OCI-LY1 (cell line): Measurements from ENCODE around the gene GPATCH4.

ENCODE experiments used
- H2AFZ ChIP-seq: fragments of 200-600 bp; sonication (generic), shearing (Covaris generic); 2 replicates; pipeline ENCODE4 v1.6.0; 2014; ENCODE audit warnings: antibody characterized with exemption, mild to moderate bottlenecking, low read length
- H3F3A ChIP-seq: fragments of 200-600 bp; sonication (generic), shearing (Covaris generic); 2 replicates; pipeline ENCODE4 v1.6.0; 2014; ENCODE audit warnings: mild to moderate bottlenecking, antibody characterized with exemption, low read length, moderate library complexity; ENCODE audit not compliant: insufficient read depth
- H3K27ac ChIP-seq: fragments of 200-600 bp; sonication (generic); 2 replicates; pipeline ENCODE4 v1.5.1; 2014; ENCODE audit warnings: low read length, mixed run types, mild to moderate bottlenecking, low read depth; ENCODE audit not compliant: poor library complexity, severe bottlenecking
- H3K27me3 ChIP-seq: fragments of 200-600 bp; sonication (generic); 2 replicates; pipeline ENCODE4 v1.6.0; 2014; ENCODE audit warnings: antibody characterized with exemption, mild to moderate bottlenecking, low read length, moderate library complexity; ENCODE audit not compliant: insufficient read depth
- H3K36me3 ChIP-seq: fragments of 200-600 bp; sonication (generic); 2 replicates; pipeline ENCODE4 v1.6.1; 2014; ENCODE audit warnings: mild to moderate bottlenecking, antibody characterized with exemption, low read length, moderate library complexity, mixed read lengths; ENCODE audit not compliant: insufficient read depth
- H3K4me1 ChIP-seq: fragments of 200-600 bp; sonication (generic); 2 replicates; pipeline ENCODE4 v1.5.1; 2014; ENCODE audit warnings: mild to moderate bottlenecking, low read length, moderate library complexity; ENCODE audit not compliant: insufficient read depth, severe bottlenecking
- H3K4me2 ChIP-seq: fragments of 200-600 bp; sonication (generic), shearing (Covaris generic); 2 replicates; pipeline ENCODE4 v1.6.1; 2014; ENCODE audit warnings: low read length
- H3K4me3 ChIP-seq: fragments of 200-600 bp; sonication (generic); 2 replicates; pipeline ENCODE4 v1.5.1; 2014; ENCODE audit warnings: low read length, low read depth, mild to moderate bottlenecking, mixed read lengths; ENCODE audit not compliant: poor library complexity, severe bottlenecking
- H3K79me2 ChIP-seq: fragments of 200-600 bp; shearing (Covaris generic); 2 replicates; pipeline ENCODE4 v1.6.1; 2016; ENCODE audit warnings: mixed run types, low read length, mixed read lengths; ENCODE audit not compliant: insufficient read depth
- H3K9ac ChIP-seq: fragments of 200-600 bp; sonication (generic), shearing (Covaris generic); 2 replicates; pipeline ENCODE4 v1.6.1; 2014; ENCODE audit warnings: mild to moderate bottlenecking, low read length, mixed read lengths
- H3K9me2 ChIP-seq: fragments of 200-600 bp; sonication (generic), shearing (Covaris generic); 2 replicates; pipeline ENCODE4 v1.6.1; 2014; ENCODE audit warnings: low read depth, mild to moderate bottlenecking, low read length, mixed read lengths
- H3K9me3 ChIP-seq: fragments of 200-600 bp; shearing (Covaris generic); 2 replicates; pipeline ENCODE4 v1.6.1; 2014; ENCODE audit warnings: low read length, mixed read lengths
- H4K20me1 ChIP-seq: fragments of 200-600 bp; sonication (generic), shearing (Covaris generic); 2 replicates; pipeline ENCODE4 v1.6.0; 2016; ENCODE audit warnings: mild to moderate bottlenecking, low read length; ENCODE audit not compliant: insufficient read depth
- CTCF ChIP-seq: fragments of 200-600 bp; sonication (generic), shearing (Covaris generic); IDR thresholded peaks from 2 replicates; pipeline ENCODE4 v1.5.1; 2017; ENCODE audit warnings: mild to moderate bottlenecking, antibody characterized with exemption, low read length, moderate library complexity, mixed read lengths
- EZH2 ChIP-seq: fragments of 200-600 bp; sonication (generic), shearing (Covaris generic); IDR thresholded peaks from 2 replicates; pipeline ENCODE4 v1.8.0; 2017; ENCODE audit warnings: borderline replicate concordance, mixed run types, mild to moderate bottlenecking, antibody characterized with exemption, low read length, moderate library complexity, mixed read lengths

GPATCH4 gene

GRCh38 chr1:156544592-156545102 lies 56.6 kb downstream of the GPATCH4 start:
- no peaks in the 10 kb centered on the region for H3K79me2 ChIP-seq
- TF ChIP-seq CTCF (no peak), EZH2 (no peak)
- H3K4me2 ChIP-seq, result no peak overlapping the region
- no peak overlapping the region for H3K4me3 ChIP-seq
- no peaks in the 10 kb centered on the region for H3K9me2 ChIP-seq
- no peak overlapping the region for H2AFZ ChIP-seq
- H3K9ac ChIP-seq, result no peak overlapping the region
- H3K9me3 ChIP-seq, result no peaks in the 10 kb centered on the region
- no peaks in the 10 kb centered on the region for H3F3A ChIP-seq
- H3K27me3 ChIP-seq, result no peaks in the 10 kb centered on the region; the same call in 1 of the 2 replicates
- H4K20me1 ChIP-seq, result no peaks in the 10 kb centered on the region
- no peak overlapping the region for H3K27ac ChIP-seq
- H3K36me3 ChIP-seq, result no peaks in the 10 kb centered on the region
- H3K4me1 ChIP-seq, result no peaks in the 10 kb centered on the region
